HG03571 (cell line): ENCODE results near the gene CARMIL1.

Experiments
- ATAC-seq: cut with Tn5 transposase; IDR thresholded peaks from one replicate; pipeline ENCODE4 v1.9.1; 2021; ENCODE audit not compliant: unreplicated experiment

Gene CARMIL1

DNA sequence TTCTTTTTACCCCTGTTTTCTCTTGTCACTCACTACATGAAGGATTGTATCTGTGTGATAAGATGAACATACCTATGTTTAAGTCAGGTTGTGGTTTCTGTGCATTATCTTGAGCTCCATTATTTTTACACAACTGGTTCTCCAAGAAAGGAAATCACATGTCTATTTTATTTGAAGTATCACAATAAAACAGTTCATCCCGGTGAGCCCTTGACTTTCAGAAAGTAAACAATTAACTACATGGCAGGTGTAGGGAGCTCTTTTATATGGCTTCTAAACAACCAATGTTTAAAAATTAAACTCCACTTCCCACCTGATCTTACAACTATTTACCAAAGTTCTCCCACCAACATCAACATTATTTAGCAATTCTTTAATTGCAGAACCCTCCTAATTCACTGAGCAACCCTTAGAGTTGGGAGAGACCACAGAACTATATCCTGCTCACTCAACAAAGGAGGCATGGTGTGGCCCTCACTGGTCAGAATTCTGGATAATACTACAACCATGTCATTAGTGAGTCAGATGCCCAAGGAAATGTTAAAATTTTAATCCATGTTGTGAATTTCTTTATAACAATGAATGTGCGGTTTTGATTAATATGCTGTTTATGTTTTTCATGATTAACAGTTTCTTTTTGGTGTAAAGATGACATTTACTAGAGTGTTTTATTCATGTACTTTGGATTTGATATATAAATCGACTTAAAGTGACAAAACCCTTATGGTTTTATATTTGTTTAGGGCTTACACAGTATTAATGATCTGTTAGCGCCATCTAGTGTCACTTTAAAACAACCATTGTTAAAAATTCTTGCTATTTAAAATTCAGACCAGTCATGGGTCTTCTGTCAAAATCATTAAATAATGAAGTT is 322.9 kb downstream of the CARMIL1 start:
- ATAC-seq = no peak

DNA sequence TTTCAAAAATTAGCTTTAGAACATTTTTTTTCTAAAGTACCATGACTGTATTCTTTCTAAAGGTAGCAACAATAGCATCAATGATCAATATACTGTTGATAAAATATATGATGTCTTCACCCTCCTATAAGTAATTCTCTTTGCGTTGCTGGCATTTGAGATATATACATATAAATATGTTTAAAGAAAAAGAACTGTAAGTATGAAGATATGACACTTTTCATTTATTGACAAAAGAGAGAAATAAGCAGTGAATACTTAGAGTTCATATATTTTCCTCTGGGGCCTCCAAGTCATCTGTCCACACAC is 323.5 kb downstream of the CARMIL1 start:
- no peak for ATAC-seq

DNA sequence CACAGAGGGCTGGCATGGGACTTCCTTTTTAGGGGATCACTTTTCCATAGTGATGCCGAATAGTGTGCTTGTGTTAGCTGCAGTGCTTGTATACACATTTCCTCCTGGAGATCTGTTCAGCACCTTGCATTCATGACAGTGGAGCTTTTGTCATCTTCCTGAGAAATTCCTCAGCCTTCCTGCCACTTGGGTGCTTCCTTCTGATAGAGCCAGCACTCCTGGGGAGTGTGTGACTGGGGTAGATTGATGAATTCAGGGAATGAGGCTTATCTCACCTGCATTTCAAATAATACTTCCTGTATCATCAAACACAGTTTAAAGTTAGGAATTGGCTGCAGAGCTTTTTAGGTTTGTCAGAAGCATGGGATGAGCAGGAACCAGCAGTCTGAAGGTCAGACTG is 324.1 kb downstream of the CARMIL1 start:
- no peak for ATAC-seq

DNA sequence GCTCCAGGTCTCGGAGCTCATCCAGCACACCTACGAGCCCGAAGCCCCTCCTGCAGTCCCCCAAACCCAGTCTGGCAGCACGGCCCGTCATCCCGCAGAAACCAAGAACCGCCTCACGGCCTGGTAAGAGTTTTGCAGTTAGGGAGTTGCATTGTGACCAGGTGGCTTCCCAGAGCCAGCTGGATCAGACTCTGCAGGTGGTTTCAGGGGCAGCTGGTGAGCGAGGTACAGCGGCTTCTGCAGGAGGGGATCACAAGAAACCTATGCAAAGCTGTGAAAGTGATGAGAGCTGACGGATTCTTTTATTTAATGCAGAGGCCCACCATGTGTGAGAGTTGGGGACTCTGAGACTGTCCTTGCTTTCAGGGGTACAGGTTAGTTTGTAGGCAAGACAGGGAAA is 327.0 kb downstream of the CARMIL1 start:
- ATAC-seq = no peak

DNA sequence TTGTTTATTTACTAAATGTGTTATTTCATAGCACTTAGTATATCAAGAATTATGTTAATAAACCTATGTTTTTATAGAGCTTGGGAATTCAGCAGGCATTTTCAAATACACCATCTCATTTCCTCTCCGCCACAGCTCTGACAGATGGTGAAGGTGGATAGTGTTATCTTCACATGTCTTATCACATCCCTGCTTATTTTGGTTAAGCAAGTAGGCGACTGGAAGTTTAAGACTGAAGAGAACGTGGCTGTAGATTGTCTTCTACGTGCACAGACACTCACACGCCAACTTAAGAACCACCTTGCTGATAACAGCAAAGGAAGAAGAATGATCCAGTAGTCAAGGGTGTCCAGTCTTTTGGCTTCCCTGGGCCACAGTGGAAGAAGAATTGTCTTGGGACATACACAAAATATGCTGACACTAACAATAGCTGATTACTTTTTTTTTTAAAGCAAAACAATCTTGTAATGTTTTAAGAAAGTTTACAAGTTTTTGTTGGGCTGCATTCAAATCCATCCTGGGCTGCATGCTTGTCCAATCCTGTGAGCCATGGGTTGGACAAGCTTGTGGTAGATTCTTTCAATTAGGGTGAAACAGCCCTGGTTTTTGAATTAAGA is 329.5 kb downstream of the CARMIL1 start:
- ATAC-seq = no peak

DNA sequence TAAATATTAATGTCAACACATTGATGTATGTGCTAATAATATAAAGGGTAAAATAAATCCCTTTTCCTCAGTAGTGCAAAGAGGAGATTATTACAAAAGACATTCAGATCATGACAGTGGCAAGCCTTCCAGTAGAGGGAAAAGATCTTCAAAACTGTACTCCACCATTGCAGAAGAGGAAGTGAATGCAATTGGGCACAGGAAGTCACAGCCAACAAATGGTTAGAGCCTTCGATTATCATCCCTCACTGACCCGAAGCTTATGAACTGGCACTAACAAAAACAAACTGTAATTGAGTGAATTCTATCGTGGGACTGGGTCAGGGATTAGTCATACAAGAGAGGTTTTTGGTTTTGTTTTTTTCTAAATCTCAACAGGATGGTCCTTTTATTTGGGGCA is 333.5 kb downstream of the CARMIL1 start:
- ATAC-seq = no peak

DNA sequence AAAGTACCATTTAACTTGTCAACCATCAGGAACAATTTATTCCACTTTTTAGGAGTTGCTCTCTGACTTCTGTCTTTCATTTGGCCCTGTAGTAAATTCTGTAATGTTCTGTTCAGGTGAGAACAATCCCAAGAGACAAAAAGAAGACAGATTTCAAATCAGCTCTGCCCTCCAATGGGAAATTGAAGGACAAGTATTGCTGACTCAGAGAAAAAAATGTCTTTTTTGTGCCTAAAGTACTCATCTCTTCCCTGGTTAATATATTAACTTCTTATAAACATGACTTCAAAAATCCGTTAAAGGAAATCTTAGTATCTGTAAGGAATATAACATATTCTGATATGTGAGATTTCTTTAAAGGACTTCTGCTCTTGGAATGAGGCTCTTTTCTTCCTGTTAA is 334.2 kb downstream of the CARMIL1 start:
- no peak for ATAC-seq

DNA sequence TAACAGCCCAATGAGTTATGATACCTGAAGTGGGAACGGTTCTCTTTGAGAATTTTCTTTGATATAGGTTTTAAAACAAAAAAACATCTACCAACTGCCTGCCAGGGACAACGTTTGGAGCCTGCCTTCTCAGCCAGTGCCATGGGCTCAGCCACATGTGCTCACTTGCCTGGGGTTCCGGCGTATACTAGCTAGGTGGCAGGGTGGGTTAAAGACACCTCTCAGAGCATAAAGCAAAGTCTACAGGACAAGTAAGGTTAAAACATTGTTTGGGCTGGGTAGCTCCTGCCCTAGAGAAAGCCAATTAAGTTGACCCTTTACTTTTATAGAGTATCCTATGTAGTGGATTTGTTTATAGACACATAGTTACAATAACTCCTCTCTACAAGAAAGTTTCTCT is 334.9 kb downstream of the CARMIL1 start:
- ATAC-seq = no peak

DNA sequence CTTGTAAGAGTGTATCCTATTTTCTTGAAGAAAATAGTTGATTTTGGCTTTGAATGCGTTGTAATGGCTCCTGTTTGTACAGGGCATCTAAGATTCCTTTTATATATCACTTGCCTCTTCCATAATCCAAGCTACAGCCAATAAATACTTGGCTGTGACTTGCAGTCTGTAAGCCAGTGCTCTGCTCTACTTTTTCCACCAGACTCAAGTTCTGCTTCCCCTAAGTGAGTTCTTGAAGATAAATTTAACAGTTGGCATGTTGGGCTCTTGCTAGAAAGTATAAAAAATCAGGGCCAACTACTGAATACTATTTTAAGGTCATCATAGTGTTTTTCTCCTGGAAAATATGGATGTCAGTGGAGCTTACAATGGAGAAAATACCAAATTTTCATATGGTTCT is 336.3 kb downstream of the CARMIL1 start:
- no peak for ATAC-seq

DNA sequence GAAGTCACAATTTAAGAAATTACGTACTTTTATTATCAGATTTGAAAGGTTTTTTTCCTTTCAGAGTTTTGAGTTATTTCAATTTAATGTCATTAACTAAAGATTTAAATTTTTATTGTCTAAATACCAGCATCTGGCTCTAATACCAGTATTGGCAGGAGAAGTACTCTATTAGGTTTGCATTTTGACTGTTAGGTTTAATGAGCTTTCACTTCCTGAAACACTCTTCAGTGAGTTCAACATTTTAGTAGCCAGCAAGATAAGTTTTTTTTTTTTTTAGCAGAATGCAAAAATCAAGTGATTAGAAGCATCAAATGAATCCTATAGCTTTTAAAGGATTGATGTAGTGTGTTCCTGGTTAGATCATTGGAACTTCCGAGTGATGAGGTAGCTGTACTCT is 338.8 kb downstream of the CARMIL1 start:
- no peak for ATAC-seq

DNA sequence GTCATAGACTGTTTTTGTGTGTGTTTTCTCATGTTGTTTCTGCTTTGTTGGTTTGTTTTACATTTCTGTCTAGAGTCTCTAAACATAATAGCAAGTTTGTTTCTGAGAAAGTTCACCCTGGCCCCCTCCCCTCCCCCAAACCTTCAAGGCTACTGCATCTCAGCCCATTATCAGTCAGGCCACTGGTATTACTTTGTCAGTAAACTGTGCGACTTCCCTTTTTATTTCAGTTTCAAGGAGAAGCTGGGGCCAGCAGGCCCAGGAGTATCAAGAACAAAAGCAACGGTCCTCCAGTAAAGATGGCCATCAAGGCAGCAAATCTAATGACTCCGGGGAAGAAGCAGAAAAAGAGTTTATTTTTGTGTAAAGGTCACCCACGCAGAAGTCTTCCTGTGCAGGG is 340.0 kb downstream of the CARMIL1 start:
- no peak for ATAC-seq

DNA sequence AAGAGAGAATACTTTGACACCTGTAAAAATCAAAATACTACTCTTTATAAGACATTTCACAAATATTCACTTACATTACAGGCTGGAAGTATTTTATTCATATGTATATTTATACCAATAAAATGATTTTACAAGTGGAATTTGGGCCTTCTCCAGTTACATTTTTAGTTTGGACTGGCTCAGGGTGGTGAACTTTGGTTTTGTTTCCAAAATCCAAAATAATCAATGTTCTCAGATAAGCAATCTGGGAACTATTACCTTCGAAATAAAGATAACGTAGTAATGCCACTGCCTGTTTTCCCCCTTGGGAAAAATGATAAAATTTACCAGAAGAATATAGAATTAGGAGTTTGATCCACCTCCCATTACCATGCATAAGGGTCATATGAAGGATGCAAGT is 341.2 kb downstream of the CARMIL1 start:
- ATAC-seq = no peak

DNA sequence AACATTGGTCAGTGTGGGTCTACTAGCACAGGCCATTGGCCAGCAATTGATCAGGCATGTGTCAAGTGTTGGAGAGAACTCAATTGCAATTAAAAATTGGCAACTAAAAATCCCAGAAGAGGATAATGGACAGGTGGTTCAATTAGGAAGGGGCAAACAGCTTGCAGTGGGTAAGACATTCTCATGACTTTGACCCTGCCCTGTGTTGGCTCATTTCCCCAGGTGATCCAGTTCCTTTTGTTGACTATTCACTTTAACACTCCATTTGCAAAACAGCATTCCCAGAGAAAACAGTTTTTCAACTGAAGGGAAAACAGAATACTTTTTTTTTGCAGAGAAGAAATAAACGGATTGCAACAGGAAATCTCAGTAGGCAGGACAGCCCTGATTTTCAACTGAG is 343.9 kb downstream of the CARMIL1 start:
- no peak for ATAC-seq

DNA sequence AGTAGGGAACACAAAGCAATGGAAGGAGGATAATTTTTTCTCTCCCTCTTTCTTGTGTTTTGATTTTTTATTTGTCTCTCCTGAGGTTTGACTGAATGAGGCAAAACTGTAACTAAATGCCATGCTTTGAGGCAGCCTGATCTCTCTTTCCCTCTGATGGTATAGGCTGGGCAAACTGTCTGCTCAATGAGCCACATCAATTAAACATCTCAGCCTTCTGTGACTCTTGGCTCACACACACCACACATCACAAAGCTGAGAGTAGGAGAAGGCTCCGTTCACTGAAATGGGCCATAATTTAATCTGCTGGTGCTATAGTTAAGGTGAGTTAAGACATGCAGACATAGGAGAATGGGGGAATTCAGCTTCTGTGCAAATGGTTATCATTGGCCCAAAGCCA is 344.7 kb downstream of the CARMIL1 start:
- ATAC-seq = no peak

DNA sequence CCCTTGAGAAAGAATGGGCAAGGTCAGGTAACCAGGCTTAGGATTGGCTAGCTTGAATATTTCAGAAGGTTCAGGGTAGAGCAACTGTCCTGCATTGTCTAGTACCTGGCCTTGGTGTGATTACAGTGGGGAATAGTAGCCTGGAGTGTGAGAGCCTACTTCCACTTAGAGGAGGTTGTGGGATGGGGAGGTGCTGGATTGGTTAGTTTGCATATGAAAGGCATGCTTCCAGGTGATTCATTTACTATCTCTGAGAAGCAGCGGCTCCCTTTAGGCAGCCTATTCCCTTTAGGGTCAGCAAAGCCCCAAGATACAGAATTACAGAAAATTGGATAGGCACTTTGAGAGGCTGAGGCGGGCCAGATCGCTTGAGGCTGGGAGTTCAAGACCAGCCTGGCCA is 347.8 kb downstream of the CARMIL1 start:
- ATAC-seq = no peak

DNA sequence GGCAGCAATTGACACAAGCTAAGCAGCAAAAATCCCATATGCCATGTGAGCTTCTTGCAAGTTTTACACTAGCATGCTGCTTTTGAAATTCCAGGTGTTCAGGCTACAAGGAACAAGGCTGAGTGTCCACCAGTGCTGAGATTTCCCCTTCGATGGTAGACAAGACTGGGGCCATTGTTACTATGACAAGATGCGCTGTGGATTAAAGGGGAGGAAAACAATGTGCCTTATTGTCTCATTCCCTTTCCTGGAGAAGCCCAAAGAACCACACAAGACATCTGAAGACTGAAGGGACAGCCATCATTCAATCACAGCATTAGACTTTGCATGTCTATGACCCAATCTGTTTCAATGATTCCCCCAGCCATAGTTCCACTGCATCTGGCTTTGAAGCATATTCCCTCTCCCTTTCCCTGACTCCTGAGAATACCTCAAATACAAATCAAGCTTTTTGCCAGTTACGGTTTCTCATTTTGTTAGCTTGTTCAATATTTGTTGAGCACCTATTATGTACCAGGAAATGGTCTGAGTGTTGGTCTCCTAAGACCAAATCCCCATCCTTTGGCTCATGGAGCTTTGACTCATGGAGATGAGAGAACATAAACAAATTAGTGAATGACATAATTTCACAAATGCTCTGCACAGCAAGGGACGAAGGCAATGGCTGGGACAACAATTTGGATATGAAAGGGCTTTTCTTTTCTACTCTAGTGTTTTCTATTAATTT is 349.5 kb downstream of the CARMIL1 start:
- ATAC-seq = no peak

DNA sequence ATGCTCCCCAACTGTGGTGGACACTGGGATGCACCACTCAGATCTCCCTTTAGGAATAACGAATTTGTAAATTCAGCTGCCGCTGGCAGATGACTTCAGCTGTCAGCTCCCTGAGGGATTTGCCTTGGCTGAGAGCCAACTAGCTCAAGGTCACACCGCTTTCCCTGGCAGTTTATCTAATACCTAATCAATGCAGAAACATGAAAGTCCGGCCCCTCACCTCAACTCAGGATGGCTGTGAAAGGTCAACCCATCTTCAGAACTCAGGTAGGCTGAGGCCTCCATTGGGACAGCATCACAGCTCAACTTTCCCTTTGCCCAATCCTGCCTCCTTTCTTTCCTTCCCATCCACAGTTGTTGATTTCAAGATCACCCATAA is 350.0 kb downstream of the CARMIL1 start:
- no peak for ATAC-seq

DNA sequence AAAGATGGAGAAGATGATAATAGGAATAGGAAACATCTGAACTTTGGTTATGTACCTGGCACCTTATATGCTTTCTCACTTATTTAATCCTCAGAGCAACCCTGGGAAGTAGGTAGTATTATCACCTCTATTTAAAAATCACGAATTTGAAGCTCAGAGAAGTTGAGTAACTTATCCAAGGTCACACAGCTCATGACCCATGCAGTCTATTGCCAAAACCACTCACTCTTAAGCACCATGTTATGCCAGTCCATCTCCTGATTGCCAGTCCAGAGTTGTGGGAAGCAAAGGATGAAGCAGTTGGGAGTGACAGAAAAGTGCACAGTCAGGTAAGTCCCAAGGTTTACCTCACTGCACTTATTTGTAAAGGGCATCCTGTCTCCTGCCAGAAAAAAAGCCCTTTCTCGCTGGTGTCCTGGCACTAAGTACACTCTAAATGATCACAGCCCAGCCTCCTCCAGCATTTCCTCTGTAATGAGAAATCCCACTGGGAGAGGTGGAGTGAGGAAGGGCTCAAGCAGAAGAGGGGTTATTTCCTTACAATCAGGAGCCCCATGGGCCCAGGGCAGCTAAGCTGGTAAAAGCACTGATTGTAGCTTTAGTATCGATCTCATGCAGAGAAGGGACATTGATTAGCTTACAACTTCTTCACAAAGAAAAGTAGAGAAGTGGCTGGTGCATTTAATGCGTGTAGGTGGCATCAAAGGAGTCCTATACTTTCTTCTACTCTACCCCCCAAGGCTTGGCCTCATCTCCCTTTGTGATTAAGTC is 351.5 kb downstream of the CARMIL1 start:
- ATAC-seq = no peak

DNA sequence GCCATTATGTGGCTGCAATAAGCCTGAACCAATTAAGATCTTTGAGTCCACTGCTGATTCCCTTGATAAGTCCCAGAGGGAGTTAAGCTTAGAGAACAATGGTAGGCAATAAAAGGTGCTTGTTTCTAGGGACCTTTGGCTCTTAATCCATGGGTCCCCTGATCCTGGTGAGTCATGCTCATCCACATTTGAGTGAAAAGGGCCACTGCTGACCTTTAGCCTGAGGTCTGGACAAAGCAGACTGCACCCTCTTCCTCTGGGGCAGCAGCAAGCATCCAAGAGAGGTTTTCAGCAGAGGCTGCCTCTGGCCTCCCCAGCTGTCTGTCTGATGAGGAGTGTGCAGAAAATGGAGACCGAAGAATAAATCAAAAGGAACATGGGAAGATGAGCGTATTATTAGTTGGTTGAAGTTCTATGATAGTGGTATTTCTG is 356.7 kb downstream of the CARMIL1 start:
- ATAC-seq = no peak

DNA sequence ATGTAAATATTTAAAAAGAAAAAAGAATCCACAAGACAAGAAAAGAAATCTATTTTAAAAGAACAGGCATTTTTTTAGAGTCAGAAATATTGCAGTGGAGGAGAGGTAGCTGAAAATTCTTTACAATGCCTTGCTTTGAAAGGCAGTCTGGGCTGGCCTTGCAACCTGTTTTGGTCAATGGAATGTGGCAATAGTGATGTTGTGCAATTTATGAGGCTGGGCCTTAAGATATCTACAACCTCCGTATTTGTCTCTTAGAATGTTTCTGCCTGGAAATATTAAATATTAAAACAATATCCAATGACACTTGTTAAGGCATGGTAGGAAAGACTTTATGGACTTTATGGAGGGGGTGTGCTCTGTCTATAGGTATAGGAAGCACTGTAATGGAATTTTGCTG is 358.0 kb downstream of the CARMIL1 start:
- no peak for ATAC-seq

DNA sequence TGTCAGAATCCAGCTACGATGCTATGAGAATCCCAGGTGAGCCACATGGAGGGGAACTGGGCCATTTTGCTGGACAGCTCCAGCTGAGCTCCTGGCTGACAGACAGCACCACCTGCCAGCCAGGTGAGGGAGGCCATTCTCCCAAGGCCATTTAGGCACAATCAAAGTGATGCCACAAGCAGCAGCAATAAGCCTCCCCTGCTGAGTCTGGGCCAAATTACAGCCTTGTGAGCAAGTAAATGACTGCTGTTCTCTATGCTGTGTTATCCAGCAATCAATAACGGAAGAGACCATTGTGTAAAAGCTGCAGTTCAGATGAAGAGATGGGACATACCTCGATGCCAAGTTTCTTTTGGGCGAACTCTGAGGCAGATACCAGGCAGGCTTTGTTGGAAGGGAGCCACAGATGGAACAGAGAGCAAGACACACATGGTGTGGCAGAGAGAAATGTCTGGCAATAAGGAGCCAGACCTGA is 358.8 kb downstream of the CARMIL1 start:
- no peak for ATAC-seq
